AG09319 (cell line): ENCODE measurements around the gene ALPL.

Experiments used
- DNase-seq: peaks from one replicate; pipeline ENCODE4 v3.0.0-alpha.2; 2010; ENCODE audit warnings: low read depth; ENCODE audit errors: extremely low read depth
- TF ChIP-seq, protein P1 (sequence below): IDR thresholded peaks from 2 replicates; pipeline ENCODE4 v1.5.1; 2011; ENCODE audit warnings: low read depth, mild to moderate bottlenecking, inconsistent platforms, low read length, moderate library complexity

The ALPL gene

DNA sequence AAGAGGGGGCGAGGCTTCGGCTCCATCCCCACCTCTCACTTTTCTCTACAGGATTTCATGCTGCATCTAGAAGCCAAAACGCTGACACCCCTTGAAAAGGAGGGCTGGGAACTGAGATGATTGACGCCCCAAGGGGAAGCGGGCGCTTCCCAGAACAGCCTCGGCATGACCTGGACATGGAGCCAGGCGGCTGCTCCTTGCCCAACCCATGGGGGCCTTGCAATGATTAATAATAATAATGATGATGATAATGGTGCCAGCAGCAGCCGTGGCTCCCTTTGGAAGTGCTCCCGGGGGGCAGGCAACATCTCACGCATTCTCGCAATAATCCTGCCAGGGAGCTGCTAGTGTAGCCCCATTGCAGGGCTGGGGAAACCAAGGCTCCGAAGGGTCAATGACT is 81.7 kb downstream of the ALPL start:
- TF ChIP-seq, protein P1, sequence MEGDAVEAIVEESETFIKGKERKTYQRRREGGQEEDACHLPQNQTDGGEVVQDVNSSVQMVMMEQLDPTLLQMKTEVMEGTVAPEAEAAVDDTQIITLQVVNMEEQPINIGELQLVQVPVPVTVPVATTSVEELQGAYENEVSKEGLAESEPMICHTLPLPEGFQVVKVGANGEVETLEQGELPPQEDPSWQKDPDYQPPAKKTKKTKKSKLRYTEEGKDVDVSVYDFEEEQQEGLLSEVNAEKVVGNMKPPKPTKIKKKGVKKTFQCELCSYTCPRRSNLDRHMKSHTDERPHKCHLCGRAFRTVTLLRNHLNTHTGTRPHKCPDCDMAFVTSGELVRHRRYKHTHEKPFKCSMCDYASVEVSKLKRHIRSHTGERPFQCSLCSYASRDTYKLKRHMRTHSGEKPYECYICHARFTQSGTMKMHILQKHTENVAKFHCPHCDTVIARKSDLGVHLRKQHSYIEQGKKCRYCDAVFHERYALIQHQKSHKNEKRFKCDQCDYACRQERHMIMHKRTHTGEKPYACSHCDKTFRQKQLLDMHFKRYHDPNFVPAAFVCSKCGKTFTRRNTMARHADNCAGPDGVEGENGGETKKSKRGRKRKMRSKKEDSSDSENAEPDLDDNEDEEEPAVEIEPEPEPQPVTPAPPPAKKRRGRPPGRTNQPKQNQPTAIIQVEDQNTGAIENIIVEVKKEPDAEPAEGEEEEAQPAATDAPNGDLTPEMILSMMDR, result no peak
- no peak for DNase-seq

DNA sequence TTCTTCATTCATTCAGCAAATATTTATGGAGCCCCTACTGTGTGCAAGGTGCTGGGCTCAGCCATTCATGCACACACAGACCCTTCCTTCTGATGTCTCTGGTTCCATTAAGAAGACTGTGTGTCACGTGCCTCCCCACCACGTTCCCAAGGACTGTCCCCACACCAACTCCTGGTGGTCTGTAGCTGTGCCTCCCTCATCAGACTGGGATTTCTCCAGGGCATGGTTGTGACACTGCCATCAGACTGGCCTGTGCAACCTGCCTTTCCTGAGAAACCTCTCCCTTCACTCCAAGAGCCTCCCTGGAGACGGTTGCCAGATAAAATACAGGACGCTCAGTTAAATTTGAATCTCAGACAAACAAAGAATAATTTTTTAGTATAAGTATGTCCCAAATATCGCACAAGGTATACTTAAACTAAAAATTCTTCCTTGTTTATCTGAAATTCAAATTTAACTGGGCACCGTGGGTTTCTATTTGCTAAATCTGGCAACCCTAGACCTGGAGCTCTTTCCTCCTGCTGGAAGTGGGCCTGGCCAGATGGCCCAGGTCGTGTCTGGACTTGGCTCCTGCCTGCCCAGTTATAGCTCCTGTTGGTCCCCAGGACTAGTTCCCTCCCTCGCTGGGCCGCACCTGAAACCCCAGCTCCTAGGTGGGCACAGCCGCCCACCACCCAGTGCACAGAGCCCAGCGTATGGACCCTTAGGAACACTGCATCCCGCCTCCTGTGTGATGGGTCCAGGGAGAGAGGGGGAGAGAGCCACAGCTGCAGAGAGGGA is 83.1 kb downstream of the ALPL start:
- DNase-seq, result no peak
- TF ChIP-seq, protein P1, result no peak

DNA sequence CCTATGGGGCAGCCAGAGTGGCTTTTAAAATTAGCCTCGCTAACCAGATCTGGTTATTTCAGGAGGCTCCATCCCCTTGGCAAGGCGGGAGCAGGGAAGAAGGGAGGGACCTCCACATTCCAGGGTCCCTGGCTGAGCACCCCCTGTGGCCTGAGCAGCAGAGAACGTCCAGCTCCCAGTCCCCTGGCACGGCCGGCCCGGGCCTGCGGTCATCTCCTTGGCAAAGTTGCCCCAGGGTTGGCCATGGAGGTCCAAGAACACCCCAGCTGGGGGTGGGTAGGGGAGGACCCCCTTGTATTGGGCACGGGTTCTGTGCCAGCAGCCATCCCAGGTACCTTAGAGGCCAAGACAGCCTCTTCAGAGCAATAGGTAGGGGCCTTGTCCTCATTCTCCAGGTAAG is 84.0 kb downstream of the ALPL start:
- TF ChIP-seq, protein P1, result no peak
- DNase-seq, result no peak

DNA sequence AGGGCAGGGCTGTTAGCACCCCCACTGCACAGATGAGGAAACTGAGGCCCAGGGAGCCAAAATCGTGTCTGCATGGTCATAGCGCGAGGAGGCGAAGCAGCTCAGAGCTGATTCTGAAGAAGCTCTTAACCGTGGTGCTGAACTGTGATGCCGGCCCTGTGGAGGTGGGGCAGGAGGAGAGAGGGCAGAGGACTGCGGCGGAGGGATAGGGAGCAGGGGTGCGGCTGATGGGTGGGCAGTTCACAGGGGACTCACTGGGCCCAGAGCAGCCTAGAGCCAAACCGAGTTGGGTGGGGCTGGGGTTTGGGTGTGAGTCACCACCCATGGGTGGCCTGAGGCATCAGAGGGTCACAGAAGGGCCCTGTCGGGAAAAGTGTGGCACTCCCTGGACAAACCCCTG is 85.3 kb downstream of the ALPL start:
- TF ChIP-seq, protein P1, result no peak
- DNase-seq, result no peak

DNA sequence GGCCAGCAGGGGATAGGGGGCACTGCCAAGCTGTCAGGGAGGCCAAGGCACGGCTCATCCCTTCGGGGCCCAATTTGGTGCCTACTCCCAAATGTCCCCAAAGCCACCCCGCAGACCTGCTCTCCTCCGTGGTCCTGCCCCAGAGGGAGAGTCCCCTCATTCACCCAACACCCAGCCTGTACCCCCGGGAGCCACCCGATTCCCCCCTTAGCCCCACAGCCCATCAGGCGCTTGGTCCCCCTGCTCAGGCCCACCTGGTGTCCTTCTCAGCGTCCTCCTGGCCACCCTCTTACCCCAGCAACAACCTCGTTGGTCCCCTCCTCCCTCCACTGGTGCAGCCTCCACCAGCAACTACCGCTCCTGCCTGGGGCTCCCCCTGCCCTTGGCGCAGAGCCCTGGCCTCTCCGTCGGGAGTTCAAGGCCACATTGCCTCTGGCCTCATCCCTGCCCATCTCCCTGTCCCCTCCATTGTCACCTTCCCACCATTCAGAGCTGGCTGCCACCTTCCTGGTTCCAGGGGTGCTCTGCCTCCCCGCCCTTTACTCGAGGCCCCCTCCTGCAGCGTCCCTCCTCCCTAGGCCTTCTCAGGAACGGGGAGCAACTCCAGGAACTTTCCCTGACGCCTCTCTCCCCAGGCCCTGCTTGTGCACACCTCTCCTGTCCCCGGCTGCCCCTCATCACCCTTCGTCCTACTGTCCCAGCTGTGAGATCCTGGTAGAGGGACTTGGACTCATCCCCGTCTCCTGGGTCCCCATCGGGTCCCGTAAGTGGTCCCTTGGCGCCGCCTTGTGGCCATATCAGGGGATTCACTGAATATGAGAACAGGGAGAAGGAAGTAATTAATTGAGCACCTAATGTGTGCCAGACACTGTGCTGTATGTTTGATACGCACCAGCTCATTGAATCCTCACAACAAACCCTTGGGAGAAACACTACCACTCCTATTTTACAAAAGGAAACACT is 86.0 kb downstream of the ALPL start:
- TF ChIP-seq, protein P1, result peak; percentile 79
- DNase-seq, result peak; percentile 7

DNA sequence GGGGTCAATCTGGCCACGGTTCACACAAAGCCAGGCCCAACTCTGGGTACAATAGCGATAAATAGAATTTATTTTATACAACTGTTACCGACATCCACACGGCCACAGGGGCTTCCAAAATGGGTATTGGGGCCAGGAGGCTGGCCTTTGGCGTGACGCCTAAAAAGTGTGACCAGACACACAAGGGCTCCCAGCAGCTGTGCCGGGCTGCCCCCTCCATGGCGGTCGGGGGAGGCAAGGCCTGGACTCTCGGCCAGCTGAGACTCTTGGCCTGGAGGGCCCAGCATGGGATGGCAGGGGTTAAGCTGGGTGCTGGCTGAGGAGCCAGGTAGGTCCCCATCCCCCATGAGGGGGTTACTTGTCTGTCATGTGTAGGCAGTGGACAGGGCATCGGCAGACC is 87.0 kb downstream of the ALPL start:
- TF ChIP-seq, protein P1, result no peak
- DNase-seq, result no peak

DNA sequence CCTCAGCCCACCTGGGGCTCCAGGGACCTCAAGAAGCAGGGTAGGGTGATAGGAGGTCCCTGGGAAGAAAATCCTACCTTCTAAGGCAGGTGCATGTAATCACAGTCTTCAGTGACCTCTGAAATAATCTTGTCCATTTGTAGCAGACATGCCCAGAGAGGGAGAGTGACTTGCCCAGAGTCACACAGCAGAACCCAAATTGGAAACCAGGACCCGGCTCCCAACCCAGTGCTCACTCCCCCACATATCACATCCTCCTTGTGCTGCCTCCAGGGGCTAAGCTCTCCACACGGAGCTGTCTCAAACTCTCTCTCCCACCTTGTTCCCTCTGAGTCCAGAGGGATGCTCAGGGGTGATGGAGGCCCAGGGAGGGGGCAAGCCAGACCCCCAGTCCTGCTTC is 87.4 kb downstream of the ALPL start:
- no peak for DNase-seq
- TF ChIP-seq, protein P1, result no peak
